Keratinocyte (primary cell): ENCODE measurements around the gene MET. TPM values are rescaled to one million over a fixed set of nuclear protein-coding genes. Genes with fewer than 3 reads are reported as not detected.

Source experiments
- DNase-seq: peaks from one replicate; pipeline ENCODE4 v3.0.0-alpha.2; 2011; ENCODE audit warnings: low read depth, missing footprints, low spot score
- FAIRE-seq: peaks from 2 replicates; lab custom pipeline; 2011; peaks lifted over from hg19 to GRCh38; lab: Jason Lieb, UNC
- H2AFZ ChIP-seq: 2 replicates; pipeline ENCODE4 v1.6.0; 2012; ENCODE audit warnings: low read length, control low read depth, inconsistent platforms; ENCODE audit not compliant: control insufficient read depth
- H3K27ac ChIP-seq: 2 replicates; pipeline ENCODE4 v1.5.1; 2011; ENCODE audit warnings: low read length; ENCODE audit not compliant: control insufficient read depth, insufficient read depth
- H3K27me3 ChIP-seq: 3 replicates; pipeline ENCODE4 v1.6.0; 2011; ENCODE audit warnings: low read length; ENCODE audit not compliant: control insufficient read depth, insufficient read depth; ENCODE audit errors: extremely low read depth
- H3K36me3 ChIP-seq, 2 experiments: 2 replicates in 1 of 2; 3 replicates in 1 of 2; pipeline ENCODE4 v1.5.1; 2011; ENCODE audit warnings: low read length in 2 of 2, mild to moderate bottlenecking in 1 of 2; ENCODE audit not compliant: control insufficient read depth in 2 of 2, insufficient read depth in 2 of 2; ENCODE audit errors: extremely low read depth in 1 of 2
- H3K4me1 ChIP-seq: 3 replicates; pipeline ENCODE4 v1.5.1; 2011; ENCODE audit warnings: low read length; ENCODE audit not compliant: control insufficient read depth, insufficient read depth; ENCODE audit errors: extremely low read depth
- H3K4me2 ChIP-seq: 3 replicates; pipeline ENCODE4 v1.6.0; 2011; ENCODE audit warnings: low read depth, low read length; ENCODE audit not compliant: control insufficient read depth, insufficient read depth; ENCODE audit errors: extremely low read depth
- H3K4me3 ChIP-seq, 3 experiments: fragments of 200-600 bp in 1 of 3; sonication (generic) in 1 of 3; 2 replicates in 2 of 3; 3 replicates in 1 of 3; pipeline ENCODE4 v1.5.1; 2011 to 2016; ENCODE audit warnings: low read length in 3 of 3, mild to moderate bottlenecking in 3 of 3, control low read depth in 2 of 3, inconsistent platforms in 1 of 3, low read depth in 1 of 3, mixed read lengths in 1 of 3, mixed run types in 1 of 3, moderate library complexity in 1 of 3; ENCODE audit not compliant: control insufficient read depth in 2 of 3, insufficient read depth in 2 of 3; ENCODE audit errors: extremely low read depth in 1 of 3
- H3K79me2 ChIP-seq: 2 replicates; pipeline ENCODE4 v1.6.0; 2012; ENCODE audit warnings: low read length; ENCODE audit not compliant: control insufficient read depth, insufficient read depth
- H3K9ac ChIP-seq: 3 replicates; pipeline ENCODE4 v1.6.0; 2011; ENCODE audit warnings: low read length; ENCODE audit not compliant: control insufficient read depth, insufficient read depth; ENCODE audit errors: extremely low read depth
- H3K9me1 ChIP-seq: 3 replicates; pipeline ENCODE4 v1.6.0; 2011; ENCODE audit warnings: low read length; ENCODE audit not compliant: control insufficient read depth, insufficient read depth; ENCODE audit errors: extremely low read depth
- H3K9me3 ChIP-seq: 2 replicates; pipeline ENCODE4 v1.5.1; 2012; ENCODE audit warnings: low read depth, low read length; ENCODE audit not compliant: control insufficient read depth
- H4K20me1 ChIP-seq: 3 replicates; pipeline ENCODE4 v1.6.0; 2011; ENCODE audit warnings: low read length; ENCODE audit not compliant: control insufficient read depth, insufficient read depth; ENCODE audit errors: extremely low read depth
- CTCF ChIP-seq, 3 experiments: IDR thresholded peaks in 1 of 3; conservative IDR thresholded peaks in 1 of 3; optimal IDR thresholded peaks in 1 of 3; 2 replicates in 2 of 3; 3 replicates in 1 of 3; pipeline versions ENCODE3 to v1.5.1; 2011; ENCODE audit warnings: low read length in 3 of 3, mild to moderate bottlenecking in 3 of 3, moderate library complexity in 2 of 3, control low read depth in 1 of 3, inconsistent platforms in 1 of 3; ENCODE audit not compliant: insufficient read depth in 2 of 3; ENCODE audit errors: extremely low read depth in 1 of 3
- EZH2 ChIP-seq: IDR thresholded peaks from one replicate; pipeline ENCODE4 v1.6.1; 2012; ENCODE audit warnings: inconsistent platforms, mild to moderate bottlenecking, low read length, moderate library complexity
- dilution Hi-C: fragments of 300-500 bp; cut with MboI; formaldehyde crosslinking; loops from one replicate; pipeline ENCODE4 v1.7.0; 2020; ENCODE audit warnings: low sequenced_read_pairs; ENCODE audit not compliant: extremely low pct_ligation_motif_present
- polyA plus RNA-seq, 5 experiments: library from polyadenylated mRNA; depleted of rRNA in 3 of 5; stranded (reverse) in 3 of 5; stranded (forward) in 1 of 5; unstranded in 1 of 5; fragments of >200 nt; gene quantifications; 1 replicate in 1 of 5; 2 replicates in 3 of 5; 3 replicates in 1 of 5; pipeline versions ENCODE4 v1.2.1 to v1.2.3, GENCODE V29; 2011 to 2012; ENCODE audit warnings: missing spikeins in 2 of 5, low read depth in 1 of 5, low replicate concordance in 1 of 5

MET gene
- polyA plus RNA-seq, 1 donor (not counting 4 experiments of a cell fraction or from before 2014, with no cell fraction given): 117 TPM

- H3K4me1 ChIP-seq: no peaks in the 10 kb centered on the region
- no peak overlapping the region for H2AFZ ChIP-seq
- H3K79me2 ChIP-seq: no peaks in the 10 kb centered on the region
- H3K9me3 ChIP-seq: no peaks in the 10 kb centered on the region
- H3K27ac ChIP-seq: no peak overlapping the region
- H4K20me1 ChIP-seq: no peaks in the 10 kb centered on the region
- no peak overlapping the region for H3K9ac ChIP-seq
- no peak overlapping the region for H3K4me3 ChIP-seq
- H3K27me3 ChIP-seq: no peaks in the 10 kb centered on the region
- H3K9me1 ChIP-seq: no peaks in the 10 kb centered on the region
- DNase-seq (no peak), FAIRE-seq (no peak)
- no peak overlapping the region for H3K4me2 ChIP-seq
- dilution Hi-C loops: no loop called here
- TF ChIP-seq CTCF (optimal IDR thresholded peaks at IDR 0.05 in 1 of 3, IDR thresholded peaks at IDR 0.05 in 1 of 3, conservative IDR thresholded peaks at IDR 0.05 in 1 of 3; ENCODE audit: extremely low read depth in 1 of 3, insufficient read depth in 2 of 3, low read length in 3 of 3) (no peak), EZH2 (no peak)
- H3K36me3 ChIP-seq: peaks cover 12 to 20% of the 10 kb centered on the region in 2 experiments
These were observed 81.1 kb downstream of the MET start for GRCh38 chr7:116753130-116753529.

- Histone ChIP-seq H2AFZ (no peak overlapping the region), H3K4me3 (no peak overlapping the region), H3K27ac (no peak overlapping the region), H3K9ac (no peak overlapping the region), H3K4me2 (no peak overlapping the region), H3K79me2 (no peaks in the 10 kb centered on the region), H3K9me3 (no peaks in the 10 kb centered on the region), H3K36me3 (peaks cover 13 to 30% of the 10 kb centered on the region in 2 experiments), H3K4me1 (no peaks in the 10 kb centered on the region), H4K20me1 (no peaks in the 10 kb centered on the region), H3K9me1 (no peaks in the 10 kb centered on the region), H3K27me3 (no peaks in the 10 kb centered on the region)
- DNase-seq (no peak), FAIRE-seq (peak; percentile 36)
- dilution Hi-C loops: no loop called here
- no peak for TF ChIP-seq CTCF (optimal IDR thresholded peaks at IDR 0.05 in 1 of 3, IDR thresholded peaks at IDR 0.05 in 1 of 3, conservative IDR thresholded peaks at IDR 0.05 in 1 of 3; ENCODE audit: extremely low read depth in 1 of 3, insufficient read depth in 2 of 3, low read length in 3 of 3)
- no peak for TF ChIP-seq EZH2
These were observed 82.2 kb downstream of the MET start for GRCh38 chr7:116754186-116754585.
